HG03103 (cell line): ENCODE data around the gene KCTD12.
A peak's percentile ranks its signal among the peaks of the same experiment; 100 is the strongest.
"Not testable (repeated sequence)": the region's sequence is repeated elsewhere in the genome, so short reads cannot be mapped to it uniquely, and the experiment has no call there.

Source experiments
- ATAC-seq: cut with Tn5 transposase; IDR thresholded peaks from one replicate; pipeline ENCODE4 v1.9.1; 2021; ENCODE audit warnings: low read depth; ENCODE audit not compliant: unreplicated experiment

Gene KCTD12

GRCh38 chr13:76886292-76887075 lies at the start of gene KCTD12:
KCTD12 (minus strand) TSS chr13:76886405; CDS start chr13:76886148, 257 bp downstream.
- ATAC-seq = peak; percentile 59

DNA sequence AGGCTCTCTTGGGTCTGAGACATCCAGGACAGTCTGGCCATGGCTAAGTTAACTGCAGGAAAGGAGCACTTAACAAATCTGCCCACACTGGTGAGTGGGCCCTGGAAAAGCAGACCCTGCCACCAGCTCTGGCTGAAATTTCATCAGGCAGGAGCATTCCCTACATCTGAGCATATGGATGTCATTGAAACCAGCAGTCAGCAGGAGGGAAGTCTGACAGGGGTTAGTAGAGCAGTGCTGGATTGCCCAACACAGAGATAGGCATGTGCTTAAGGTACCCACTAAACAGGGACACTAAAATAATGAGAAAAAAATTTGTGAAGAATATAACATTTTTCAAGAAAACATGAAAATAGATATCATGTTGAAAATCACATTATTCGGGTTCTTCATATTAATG lies 48.5 kb upstream of the KCTD12 start:
- ATAC-seq = no peak

DNA sequence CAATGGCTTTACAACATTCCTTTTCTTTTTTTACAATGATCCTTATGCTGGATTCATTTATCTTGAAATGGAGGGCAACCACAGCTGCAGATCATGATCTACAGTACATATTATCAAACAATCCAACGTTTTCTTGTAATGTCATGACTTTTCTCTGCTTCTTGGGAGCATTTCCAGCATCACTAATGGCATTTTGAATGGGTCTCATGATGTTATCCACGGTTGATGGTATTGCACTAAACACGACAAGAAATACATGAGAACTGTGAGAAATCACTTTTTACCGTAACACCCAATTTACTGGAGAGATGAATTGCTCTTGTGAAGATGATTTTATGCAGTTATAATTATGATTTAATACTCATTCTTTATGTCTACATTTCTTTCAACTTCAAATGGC lies 45.9 kb upstream of the KCTD12 start:
- ATAC-seq = no peak

- no peak for ATAC-seq
Measured at GRCh38 chr13:76929851-76930374, 43.7 kb upstream of the KCTD12 start.

GRCh38 chr13:76929320-76929719 lies 43.1 kb upstream of the KCTD12 start:
- ATAC-seq = no peak

DNA sequence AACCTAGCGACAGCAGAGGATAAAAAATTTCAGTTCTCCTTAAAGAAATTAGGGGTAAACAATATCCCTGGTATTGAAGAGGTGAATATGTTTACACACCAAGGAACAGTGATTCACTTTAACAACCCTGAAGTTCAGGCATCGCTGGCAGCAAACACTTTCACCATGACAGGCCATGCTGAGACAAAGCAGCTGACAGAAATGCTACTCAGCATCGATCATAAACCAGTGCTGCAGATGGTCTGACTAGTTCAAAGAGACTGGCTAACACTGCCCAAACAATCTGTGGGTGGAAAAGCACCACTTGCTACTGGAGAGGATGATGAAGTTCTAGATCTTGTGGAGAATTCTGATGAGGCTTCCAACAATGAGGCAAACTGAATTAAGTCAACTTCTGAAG lies 42.3 kb upstream of the KCTD12 start:
- ATAC-seq = no peak

DNA sequence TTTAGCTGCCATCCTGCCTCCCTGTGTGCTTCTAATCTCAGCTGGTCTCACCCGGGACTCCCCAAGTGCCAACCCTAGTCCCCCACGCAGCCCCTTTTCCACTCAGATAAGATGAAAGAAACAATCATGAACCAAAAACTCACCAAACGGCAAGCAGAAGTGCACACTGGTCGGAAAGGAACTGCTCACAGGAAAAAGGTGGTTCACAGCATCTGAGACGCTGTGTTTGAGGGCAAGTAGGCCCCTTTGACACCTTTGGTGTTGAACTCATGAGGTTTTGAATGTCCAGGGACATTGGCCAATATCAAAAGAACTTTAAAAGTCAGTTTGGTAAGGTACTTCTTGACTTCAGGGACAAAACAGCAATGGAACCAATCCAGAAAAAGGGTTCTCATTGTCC lies 41.8 kb upstream of the KCTD12 start:
- no peak for ATAC-seq

GRCh38 chr13:76925115-76925514 lies 38.9 kb upstream of the KCTD12 start:
- no peak for ATAC-seq

DNA sequence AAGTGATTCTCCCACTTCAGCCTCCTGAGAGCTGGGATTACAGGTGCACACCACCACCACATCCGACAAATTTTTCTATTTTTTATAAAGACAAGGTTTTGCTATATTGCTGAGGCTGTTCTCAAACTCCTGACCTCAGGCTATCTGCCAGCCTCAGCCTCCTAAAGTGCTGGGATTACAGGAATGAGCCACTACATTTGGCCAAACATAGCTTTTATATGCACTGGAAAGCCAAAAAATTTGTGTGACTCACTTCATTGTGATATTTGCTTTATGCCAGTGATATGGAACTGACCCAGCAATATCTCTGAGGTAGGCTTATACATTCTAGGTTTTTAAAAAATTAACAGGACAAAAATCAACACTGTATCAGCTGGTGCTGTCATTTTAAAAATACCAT lies 35.3 kb upstream of the KCTD12 start:
- no peak for ATAC-seq

DNA sequence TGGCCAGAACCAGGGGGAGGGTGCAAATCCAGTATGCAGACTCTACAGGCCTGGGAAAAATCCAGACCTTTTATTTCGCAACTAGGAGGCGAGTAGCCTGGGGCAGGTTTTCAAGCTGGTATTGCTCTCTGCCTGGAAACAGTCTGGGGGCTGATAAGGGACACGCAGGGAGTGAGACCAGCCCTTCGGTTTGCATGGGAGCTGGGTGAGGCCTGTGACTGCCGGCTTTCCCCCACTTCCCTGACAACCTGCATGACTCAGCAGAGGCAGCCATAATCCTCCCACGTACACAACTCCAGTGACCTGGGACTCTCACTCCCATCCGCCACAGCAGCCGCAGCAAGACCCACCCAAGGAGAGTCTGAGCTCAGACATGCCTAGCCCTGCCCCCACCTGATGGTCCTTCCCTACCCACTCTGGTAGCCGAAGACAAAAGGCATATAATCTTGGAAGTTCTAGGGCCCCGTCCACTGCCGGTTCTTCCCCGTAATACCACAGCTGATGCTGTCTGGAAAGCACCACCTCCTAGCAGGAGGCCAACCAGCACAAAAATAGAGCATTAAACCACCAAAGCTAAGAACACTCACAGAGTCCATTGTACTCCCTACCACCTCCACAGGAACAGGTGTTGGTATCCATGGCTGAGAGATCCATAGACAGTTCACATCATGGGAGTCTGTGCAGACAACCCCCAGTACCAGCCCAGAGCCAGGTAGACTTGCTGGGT lies 31.7 kb upstream of the KCTD12 start:
- not testable (repeated sequence) for ATAC-seq

DNA sequence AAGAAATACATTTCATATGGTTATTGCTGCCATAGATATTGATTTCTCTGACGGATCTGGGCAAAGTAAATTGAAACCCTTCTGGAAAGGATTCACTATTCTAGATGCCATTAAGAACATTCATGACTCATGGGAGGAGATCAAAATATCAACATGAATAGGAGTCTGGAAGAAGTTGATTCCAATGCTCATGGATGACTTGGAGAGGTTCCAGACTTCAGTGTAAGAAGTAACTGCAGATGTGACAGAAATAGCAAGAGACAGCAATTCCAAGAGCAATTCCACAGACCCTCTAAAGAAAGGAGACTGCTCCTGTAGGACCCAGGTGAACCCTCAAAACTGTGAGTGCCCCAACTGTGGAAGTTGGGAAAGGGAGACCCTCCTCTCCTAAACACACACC lies 30.9 kb upstream of the KCTD12 start:
- ATAC-seq = no peak

GRCh38 chr13:76913898-76914297 lies 27.7 kb upstream of the KCTD12 start:
- ATAC-seq = no peak

GRCh38 chr13:76912476-76912875 lies 26.3 kb upstream of the KCTD12 start:
- ATAC-seq = no peak

- no peak for ATAC-seq
Measured at GRCh38 chr13:76904507-76904906, 18.3 kb upstream of the KCTD12 start.

GRCh38 chr13:76903544-76904162 lies 17.4 kb upstream of the KCTD12 start:
- ATAC-seq = peak; percentile 96

- ATAC-seq = not testable (repeated sequence)
Measured at GRCh38 chr13:76899066-76899465, 12.9 kb upstream of the KCTD12 start.

GRCh38 chr13:76897171-76897570 lies 11.0 kb upstream of the KCTD12 start:
- ATAC-seq = not testable (repeated sequence)

GRCh38 chr13:76894401-76895110 lies 8.4 kb upstream of the KCTD12 start:
- no peak for ATAC-seq

DNA sequence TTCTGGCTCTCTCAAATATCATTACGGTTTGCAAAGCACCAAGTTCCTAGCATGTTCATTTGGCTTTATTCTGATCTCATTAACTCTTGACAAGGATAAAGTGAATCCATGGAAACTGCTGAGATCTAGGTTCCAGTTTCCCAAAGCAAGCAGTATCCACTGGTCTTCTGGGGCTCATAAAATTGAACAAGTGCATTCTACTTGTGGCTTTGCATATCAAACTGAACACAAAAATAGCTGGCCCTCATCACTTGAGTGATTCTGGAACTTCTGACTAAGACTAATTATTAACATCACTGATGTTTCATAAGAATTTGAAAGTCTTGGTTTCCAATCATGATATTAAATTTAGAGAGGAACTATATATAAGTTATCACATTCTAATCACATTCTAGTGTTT lies 6.3 kb upstream of the KCTD12 start:
- ATAC-seq = no peak

GRCh38 chr13:76890021-76890420 lies 3.8 kb upstream of the KCTD12 start:
- no peak for ATAC-seq

GRCh38 chr13:76889254-76889653 lies 3.0 kb upstream of the KCTD12 start:
- ATAC-seq = no peak
